ENCODE measurements around the gene ARHGAP10.
A peak's percentile ranks its signal among the peaks of the same experiment; 100 is the strongest.

Gene ARHGAP10

GRCh38 chr4:147731580-147732517 is at the start of gene ARHGAP10:
ARHGAP10 (plus strand) TSS chr4:147732088; CDS start chr4:147732302, 214 bp downstream.
- DNase-seq (ENCODE audit: low read depth) = peak; percentile 33

DNA sequence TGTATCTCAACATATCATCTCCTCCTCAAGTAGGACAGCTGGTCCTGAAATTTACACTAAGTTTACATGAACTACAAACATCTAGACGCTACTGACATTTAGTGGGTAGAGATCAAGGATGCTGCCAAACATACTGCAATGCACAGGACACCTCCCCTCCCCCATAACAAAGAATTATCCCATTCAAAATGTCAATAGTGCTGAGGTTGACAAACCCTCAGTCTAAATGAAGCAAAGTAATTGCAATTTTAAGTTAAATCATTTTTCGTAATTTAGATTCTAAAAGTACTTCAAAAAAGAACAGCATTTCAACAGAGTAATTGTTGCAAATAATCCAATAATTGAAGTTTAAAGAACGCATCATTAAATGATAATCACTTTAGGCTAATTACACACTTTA is 49.1 kb upstream of the ARHGAP10 start:
- no peak for DNase-seq (ENCODE audit: low read depth)

DNA sequence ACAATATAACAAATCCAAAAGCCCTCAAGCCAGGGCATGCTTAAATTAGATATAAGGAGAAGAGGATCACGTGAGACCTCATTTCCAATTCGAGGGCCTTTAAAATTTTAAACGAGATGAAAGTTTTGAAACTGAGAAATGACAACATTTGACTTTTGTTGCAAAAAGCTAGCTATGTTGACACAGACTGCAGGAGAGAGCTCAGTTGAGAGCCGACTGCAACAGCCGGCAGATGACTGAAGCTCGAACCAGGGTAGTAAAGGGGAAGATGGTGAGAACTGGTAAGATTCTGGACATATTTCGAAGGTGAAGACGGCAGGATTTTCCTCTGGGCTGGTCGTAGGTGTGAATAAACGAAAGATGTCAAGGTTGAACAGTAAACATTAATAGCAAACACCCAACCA is 48.7 kb upstream of the ARHGAP10 start:
- DNase-seq (ENCODE audit: low read depth) = no peak

DNA sequence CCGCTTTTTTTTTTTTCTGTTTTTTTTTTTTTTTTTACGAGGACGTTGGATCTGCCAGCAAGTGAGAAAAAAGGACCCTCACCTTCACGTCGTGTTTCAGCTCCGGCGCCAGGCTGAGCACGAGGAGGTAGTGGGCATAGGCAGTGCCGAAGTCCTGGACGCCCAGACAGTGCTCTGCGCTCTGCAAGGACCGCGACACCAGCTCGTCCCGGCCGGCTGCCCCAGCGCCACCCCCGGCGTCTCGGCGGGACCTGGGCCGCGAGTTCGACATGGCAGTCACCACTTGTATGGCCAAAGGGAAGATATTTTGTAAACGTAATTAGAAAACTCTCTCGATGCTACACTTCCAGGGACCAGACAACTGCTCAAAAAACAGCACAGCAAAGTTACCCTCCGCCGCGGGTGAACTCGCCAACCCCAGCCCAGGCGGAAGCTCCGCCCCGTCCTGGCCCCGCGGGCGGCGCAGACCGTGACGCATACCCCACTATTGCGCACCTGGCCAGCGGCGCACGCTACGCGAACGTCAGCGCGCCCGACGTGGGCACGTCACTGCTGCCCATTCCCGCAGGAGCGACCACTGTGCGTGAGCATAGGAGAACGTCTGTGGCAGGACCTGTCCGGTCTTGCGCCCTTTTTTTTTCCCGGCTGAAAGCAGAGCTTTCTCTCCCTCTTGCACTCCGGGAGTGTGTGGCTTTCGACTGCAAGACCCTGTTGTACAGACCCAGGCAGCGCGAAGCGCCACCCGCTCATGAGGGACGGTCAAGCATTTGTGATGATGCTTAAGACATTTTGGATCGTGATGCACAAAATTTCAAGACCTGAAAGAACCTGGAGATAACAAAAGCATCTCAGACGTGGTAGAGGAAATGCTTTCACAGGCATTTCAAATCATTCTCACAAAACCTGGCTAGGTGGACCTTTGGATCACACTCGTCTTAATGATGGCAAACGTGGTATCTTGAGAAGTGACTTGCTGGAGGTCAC is 47.9 kb upstream of the ARHGAP10 start, which contains the start of gene PRMT9:
Gene PRMT9, minus strand, starts transcription at position 447 of the 984 bp plus-strand sequence. Its CDS starts 176 bp downstream, at position 271.
- DNase-seq (ENCODE audit: low read depth) = peak; percentile 73

- no peak for DNase-seq (ENCODE audit: low read depth)
Observed at GRCh38 chr4:147689067-147689466, 42.8 kb upstream of the ARHGAP10 start.

GRCh38 chr4:147691820-147692219 is 40.1 kb upstream of the ARHGAP10 start:
- DNase-seq (ENCODE audit: low read depth) = no peak

DNA sequence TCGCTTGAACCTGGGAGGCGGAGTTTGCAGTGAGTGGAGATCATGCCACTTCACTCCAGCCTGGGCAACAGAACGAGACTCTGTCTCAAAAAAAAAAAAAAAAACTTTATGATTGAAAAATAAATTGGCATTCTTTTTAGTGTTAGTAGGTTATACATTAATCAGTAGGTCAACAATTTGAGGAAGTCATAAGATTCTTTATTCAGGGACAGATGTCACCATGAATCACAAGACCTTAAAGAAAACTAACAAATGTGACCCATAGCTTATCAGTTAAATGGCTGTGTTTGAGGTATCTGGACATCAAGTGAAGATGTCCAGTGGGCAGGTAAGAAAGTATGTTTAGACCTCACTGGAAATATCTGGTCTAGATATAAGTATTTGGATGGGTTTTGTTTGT is 38.7 kb upstream of the ARHGAP10 start:
- no peak for DNase-seq (ENCODE audit: low read depth)

DNA sequence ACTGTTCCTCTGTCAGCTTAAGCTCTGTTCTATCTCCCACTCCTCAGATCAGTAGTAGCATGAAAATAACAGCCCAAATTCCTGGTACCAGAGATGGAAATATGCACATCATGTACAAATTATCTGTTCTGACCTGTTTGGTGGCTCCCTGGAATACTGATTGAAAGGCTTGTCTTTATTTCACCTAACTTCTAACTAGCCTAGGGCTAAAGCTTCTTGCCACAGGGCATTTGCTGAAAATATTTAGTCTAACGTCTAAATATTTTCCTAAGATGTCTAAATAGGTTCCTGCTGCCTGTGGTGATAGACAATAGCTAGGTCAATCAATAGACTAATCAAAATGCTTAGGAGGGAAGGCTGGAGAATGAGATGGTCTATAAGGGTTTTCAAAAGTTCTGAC is 35.0 kb upstream of the ARHGAP10 start:
- DNase-seq (ENCODE audit: low read depth) = no peak

DNA sequence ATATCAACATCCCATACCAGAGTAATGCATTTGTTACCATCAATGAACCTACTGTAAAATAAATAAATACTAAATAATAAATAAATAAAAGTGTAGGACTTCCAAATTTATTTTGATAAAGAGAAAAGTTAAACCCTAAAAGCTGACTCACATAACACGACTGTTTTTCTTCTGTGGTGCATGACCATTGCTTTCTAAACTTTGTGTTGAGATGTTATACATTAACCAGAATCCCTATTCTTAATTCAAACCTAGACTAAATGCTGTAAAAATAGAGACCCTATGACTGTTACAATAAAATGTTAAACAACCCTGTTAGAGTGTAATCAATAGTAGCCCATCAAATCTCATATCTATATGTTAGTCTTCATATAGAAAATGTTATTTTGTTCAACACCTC is 27.0 kb upstream of the ARHGAP10 start:
- no peak for DNase-seq (ENCODE audit: low read depth)

- no peak for DNase-seq (ENCODE audit: low read depth)
Observed at GRCh38 chr4:147707892-147708672, 23.8 kb upstream of the ARHGAP10 start.

DNA sequence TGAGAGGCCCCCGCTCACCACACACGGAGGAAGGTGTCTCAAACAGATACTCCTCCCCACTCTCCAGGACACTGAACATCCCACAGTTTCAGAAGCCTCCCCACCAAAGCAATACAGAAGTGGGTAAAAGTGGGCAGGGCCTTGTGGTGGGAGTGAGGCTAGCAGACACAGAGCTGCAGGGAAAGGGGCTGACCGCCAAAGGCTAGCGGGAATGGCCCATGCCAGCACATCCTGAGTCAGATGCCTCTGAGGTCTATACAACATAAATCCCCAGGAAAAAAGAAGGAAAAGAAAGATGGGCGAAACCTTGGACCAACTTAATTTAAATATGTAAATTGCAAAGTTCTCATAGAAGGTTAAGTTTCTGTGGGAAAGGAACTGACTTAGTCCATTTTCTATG is 21.9 kb upstream of the ARHGAP10 start:
- no peak for DNase-seq (ENCODE audit: low read depth)

DNA sequence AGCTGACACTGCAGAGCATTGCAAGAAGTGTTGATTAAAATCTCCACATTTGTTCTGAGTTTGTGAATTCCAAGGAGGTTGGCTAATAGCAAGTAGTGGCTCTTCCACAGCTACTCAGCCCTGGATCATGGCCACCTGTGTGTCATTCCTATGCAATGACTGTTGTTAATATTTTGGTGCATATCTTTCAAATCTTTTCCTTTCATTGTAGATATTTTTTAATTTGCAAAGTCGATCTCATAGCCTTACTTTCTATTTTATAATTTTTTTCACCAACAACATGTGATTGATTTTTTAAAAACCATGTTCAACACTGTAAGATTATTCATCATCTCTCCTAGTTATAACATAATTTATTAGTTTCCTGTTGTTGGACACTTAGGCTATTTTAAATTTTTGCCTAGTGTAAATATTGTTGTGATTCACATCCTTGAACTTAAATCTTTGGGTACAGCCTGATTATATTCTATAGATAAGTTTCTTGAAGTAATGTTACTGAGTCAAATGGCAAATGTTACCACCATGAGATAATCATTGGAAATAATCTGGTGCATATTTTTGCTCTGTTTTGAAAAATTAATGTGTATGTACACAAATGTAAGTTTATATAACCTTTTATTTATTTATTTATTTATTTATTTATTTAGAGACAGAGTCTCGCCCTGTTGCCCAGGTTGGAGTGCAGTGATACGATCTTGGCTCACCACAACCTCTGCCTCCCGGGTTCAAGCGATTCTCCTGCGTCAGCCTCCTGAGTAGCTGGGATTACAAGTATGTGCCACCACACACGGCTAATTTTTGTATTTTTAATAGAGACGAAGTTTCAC is 17.1 kb upstream of the ARHGAP10 start:
- no peak for DNase-seq (ENCODE audit: low read depth)

- no peak for DNase-seq (ENCODE audit: low read depth)
Observed at GRCh38 chr4:147717878-147718277, 14.0 kb upstream of the ARHGAP10 start.

GRCh38 chr4:147723326-147723725 is 8.6 kb upstream of the ARHGAP10 start:
- DNase-seq (ENCODE audit: low read depth) = no peak

- no peak for DNase-seq (ENCODE audit: low read depth)
Observed at GRCh38 chr4:147724468-147725201, 7.3 kb upstream of the ARHGAP10 start.

DNA sequence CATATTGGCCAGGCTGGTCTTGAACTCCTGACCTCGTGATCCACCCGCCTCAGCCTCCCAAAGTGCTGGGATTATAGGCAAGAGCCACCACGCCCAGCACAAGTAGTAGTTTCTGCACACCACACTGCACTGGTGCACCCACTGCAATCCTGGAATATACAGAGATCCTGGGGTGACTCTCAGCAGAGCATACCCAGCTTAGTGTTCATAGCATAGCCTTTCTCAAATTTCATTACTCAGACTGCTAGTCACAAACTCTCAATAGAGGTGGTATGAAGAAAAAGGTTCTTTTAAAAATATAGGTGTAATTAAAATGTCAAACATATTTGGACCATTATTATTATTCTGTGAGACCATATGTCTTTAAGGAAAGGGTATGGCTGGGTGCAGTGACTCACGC is 6.2 kb upstream of the ARHGAP10 start:
- DNase-seq (ENCODE audit: low read depth) = no peak

DNA sequence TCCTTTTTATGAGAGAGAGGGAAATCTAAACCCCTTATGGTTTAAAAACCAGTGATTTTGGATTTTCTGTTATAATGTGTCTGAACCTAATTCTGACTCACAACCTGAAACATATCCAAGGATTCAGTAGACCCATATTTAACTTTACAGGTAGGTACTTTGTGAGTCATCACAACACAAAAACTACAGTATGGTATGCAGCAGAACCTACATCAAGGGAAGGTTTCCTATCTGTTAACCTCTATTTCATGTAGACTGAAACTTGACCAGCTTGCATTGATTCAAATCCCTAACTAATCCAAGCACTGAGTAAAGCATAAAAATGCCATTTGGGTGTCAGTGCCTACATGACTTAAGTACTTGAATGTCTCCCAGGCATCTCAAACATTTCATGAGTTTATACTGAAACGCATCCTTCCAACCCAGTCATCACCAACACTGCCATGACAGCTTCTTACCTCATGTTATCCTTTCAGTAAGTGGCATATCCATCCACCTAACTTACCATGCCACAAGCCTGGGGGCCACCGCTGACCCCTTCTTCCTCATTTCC is 4.3 kb upstream of the ARHGAP10 start:
- DNase-seq (ENCODE audit: low read depth) = no peak

DNA sequence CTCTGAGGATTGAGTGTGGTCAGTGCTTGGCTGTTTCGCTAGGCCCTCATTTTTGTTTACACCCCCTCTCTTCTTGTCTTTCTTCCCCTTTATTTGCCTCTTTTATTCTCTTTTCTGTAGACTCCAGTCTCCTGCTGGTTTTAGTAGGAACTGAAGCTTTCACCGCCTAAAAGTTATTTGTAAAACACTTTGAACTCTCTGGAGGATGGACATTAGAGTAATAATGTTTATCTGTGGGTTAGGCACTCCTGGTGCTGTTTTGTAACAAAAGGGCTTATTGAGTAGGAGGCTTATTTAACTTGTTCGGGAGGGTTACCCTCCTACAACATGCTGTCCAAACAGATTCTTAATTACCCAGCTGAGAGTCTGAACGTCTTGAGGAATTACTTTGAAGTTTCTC is 1.6 kb upstream of the ARHGAP10 start:
- DNase-seq (ENCODE audit: low read depth) = no peak

DNA sequence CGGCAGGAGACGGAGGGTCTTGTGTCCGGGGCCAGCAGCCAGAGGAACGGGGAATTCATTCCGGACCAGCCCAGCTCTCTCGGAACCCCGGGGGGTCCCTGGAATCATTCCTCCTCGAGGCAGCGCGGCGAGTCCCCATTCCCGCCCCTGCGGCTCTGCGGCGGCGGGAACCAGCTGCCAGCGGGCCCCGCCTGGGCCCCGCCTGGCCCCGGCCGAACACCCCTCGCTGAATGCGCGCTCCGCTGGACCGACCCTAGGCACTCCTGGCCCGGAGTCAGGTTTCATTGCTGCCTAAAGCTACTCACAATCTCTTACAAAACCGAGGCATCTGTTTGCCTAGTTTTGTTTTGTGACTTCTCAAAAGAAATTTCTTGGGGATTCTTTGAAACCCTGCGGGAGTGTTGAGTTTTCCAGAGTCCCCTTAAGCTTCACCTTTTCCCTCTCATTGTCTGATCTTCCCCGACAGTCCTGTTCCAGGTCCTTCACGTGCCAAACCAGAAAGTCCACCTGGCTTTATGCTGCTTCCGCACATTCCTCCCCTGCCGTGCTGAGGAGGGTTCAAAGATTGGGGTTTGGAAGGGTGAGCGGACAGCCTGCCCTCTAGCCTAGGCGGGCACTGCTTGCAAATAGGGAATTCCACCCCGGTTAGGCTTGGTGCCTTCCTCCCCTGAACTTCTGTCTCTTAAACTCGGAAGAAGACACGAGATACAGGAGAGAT is 789 bp downstream of the ARHGAP10 start:
- no peak for DNase-seq (ENCODE audit: low read depth)

Data from stimulated activated CD8-positive, alpha-beta memory T cell treated with anti-CD3 and anti-CD28 coated beads, Interleukin-7, amount 100 ng/mL, for 24 hours (primary cell).